Esophagus mucosa (tissue), 1 donor: ENCODE results near the gene CNTN2. TPM values are rescaled to one million over a fixed set of nuclear protein-coding genes. Genes with fewer than 3 reads are reported as not detected.

ENCODE experiments used
- ATAC-seq: fragments of 200-7000 bp; cut with Tn5 transposase; one replicate; pipeline ENCODE4 v1.9.1; 2020
- total RNA-seq: library from RNA; stranded (reverse); gene quantifications from one replicate; pipeline ENCODE4 v1.2.4, GENCODE V29; 2023
- donor health status: DM: yes; HTN: yes; CAD: no.

The CNTN2 gene
- total RNA-seq, 1 donor from 2014 or later = 0.04 TPM

- ATAC-seq = no peak
Observed at GRCh38 chr1:205056188-205056611, 13.2 kb downstream of the CNTN2 start.

- ATAC-seq = no peak
Observed at GRCh38 chr1:205056956-205057568, 14.1 kb downstream of the CNTN2 start.

- ATAC-seq = no peak
Observed at GRCh38 chr1:205057808-205058575, 15.0 kb downstream of the CNTN2 start.

- ATAC-seq = no peak
Observed at GRCh38 chr1:205058853-205059252, 15.8 kb downstream of the CNTN2 start.

GRCh38 chr1:205059660-205060059 is 16.6 kb downstream of the CNTN2 start:
- no peak for ATAC-seq

- ATAC-seq = no peak
Observed at GRCh38 chr1:205060746-205061145, 17.7 kb downstream of the CNTN2 start.

- no peak for ATAC-seq
Observed at GRCh38 chr1:205061227-205061626, 18.2 kb downstream of the CNTN2 start.

GRCh38 chr1:205061665-205062069 is 18.7 kb downstream of the CNTN2 start:
- ATAC-seq = peak; percentile 55

- ATAC-seq = no peak
Observed at GRCh38 chr1:205062319-205062718, 19.3 kb downstream of the CNTN2 start.

GRCh38 chr1:205062895-205063294 is 19.9 kb downstream of the CNTN2 start:
- ATAC-seq = no peak

- no peak for ATAC-seq
Observed at GRCh38 chr1:205064301-205064700, 21.3 kb downstream of the CNTN2 start.

- ATAC-seq = no peak
Observed at GRCh38 chr1:205064741-205065316, 21.8 kb downstream of the CNTN2 start.

GRCh38 chr1:205065666-205066065 is 22.7 kb downstream of the CNTN2 start:
- no peak for ATAC-seq

GRCh38 chr1:205066141-205066818 is 23.3 kb downstream of the CNTN2 start:
- ATAC-seq = no peak

- no peak for ATAC-seq
Observed at GRCh38 chr1:205067031-205067430, 24.0 kb downstream of the CNTN2 start.

GRCh38 chr1:205068001-205068400 is 25.0 kb downstream of the CNTN2 start:
- ATAC-seq = no peak

GRCh38 chr1:205068457-205069040 is 25.5 kb downstream of the CNTN2 start:
- no peak for ATAC-seq

- no peak for ATAC-seq
Observed at GRCh38 chr1:205069371-205070125, 26.5 kb downstream of the CNTN2 start.

- no peak for ATAC-seq
Observed at GRCh38 chr1:205071028-205071409, 28.0 kb downstream of the CNTN2 start.

- ATAC-seq = no peak
Observed at GRCh38 chr1:205071801-205072200, 28.8 kb downstream of the CNTN2 start.

GRCh38 chr1:205072286-205072685 is 29.3 kb downstream of the CNTN2 start:
- ATAC-seq = no peak

GRCh38 chr1:205072881-205073280 is 29.9 kb downstream of the CNTN2 start:
- peak; percentile 58 for ATAC-seq
